GM18517 (cell line): Measurements from ENCODE around the gene RTKN2.
A peak's percentile ranks its signal among the peaks of the same experiment; 100 is the strongest.

ENCODE experiments used
- ATAC-seq: cut with Tn5 transposase; IDR thresholded peaks from one replicate; pipeline ENCODE4 v1.9.1; 2021; ENCODE audit warnings: mild to moderate bottlenecking, moderate library complexity; ENCODE audit not compliant: unreplicated experiment

RTKN2 gene

DNA sequence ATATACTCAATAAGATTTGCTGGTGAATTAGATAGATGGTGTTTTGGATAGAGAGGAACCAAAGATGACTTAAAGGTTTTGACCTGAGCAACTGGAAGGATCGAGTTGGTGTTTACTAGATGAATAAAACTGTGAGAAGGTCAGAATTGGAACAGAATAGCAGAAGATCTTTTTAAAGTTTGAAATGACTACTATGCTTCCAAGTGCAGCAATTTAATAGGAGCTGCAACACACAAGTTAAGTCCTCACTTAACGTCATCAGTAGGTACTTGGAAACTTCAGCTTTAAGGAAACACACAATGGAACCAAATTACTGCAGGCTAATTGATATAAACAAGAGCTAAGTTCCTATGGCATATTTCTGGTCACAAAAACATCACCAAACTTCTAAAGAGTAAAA is 86.5 kb downstream of the RTKN2 start:
- ATAC-seq, result no peak

DNA sequence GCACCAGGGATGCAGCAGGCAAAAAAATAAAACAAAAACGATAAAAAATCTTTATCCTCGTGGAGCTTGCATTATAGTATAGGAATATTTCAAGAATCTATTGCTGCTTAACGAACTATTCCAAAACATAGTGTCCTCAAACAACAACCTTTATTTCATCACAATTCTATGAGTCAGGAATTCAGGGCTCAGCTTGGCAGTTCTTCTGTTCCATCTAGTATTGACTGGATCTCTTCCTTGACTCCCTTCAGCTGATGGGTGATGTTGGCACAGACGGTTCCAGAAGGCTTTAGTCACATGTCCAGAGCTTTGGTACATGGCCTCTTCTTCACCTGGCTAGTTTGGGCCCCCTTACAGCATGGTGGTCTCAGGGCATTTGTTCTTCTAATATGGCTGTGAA is 88.0 kb downstream of the RTKN2 start:
- ATAC-seq, result no peak

DNA sequence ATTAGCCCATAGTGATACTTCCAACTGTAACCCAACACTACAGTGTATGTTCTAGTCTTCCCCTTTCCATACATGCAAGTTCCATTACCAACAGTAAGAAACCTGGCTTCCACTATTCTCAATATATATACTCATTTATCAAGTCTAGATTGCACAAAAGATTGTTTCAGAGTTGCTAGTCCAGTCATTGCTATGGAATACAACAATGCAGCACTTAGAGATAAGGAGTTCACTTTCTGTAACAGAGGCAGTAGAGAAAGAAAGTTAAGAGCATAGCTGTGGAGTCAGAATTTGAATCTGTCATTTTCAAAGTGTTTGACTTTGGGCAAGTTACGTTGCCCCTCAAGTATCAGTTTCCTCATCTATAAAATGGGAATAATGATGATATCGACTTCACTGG is 90.1 kb downstream of the RTKN2 start:
- ATAC-seq, result no peak

DNA sequence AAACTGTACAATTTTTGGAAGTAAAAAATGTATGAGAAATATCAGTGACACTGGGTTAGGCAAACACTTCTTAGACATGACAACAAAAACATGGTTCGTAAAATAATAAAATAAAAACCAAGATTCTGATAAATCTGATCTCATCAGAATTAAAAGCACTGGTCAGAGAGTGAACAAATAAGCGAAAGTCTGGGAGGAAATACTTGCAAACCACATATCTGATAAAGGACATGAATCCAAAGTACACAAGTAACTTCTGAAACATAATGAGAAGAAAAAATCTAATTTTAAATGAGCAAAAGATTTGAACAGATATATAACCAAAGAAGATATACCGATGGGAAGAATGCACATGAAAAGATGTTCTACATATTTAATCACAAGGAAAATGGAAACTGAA is 91.5 kb downstream of the RTKN2 start:
- ATAC-seq, result no peak

- no peak for ATAC-seq
Observed at GRCh38 chr10:62175251-62175650, 93.4 kb downstream of the RTKN2 start.

GRCh38 chr10:62172465-62172864 is 96.2 kb downstream of the RTKN2 start:
- no peak for ATAC-seq

DNA sequence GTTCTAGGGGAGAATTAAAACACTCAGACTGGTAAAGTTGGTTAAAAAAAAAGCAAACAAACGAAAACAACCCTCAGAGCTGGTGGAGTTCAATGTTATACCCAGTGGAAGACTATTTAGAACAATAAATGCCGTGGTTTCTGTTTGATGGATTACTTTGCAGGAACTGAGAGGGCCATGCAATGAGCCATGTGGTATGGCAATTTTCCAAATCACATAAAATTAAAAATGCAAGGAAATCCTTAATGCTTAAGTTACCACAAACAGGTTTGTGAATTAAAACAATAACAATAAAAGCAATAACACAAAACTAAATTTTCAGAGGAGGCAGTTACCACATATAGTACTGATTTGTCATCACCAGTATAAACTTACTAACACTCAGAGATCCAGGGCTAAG is 96.9 kb downstream of the RTKN2 start:
- ATAC-seq, result no peak

GRCh38 chr10:62170732-62171131 is 97.9 kb downstream of the RTKN2 start:
- ATAC-seq, result no peak

- peak; percentile 99 for ATAC-seq
Observed at GRCh38 chr10:62166331-62167131, 102.1 kb downstream of the RTKN2 start.

GRCh38 chr10:62165803-62166202 is 102.8 kb downstream of the RTKN2 start:
- ATAC-seq, result no peak

- ATAC-seq, result no peak
Observed at GRCh38 chr10:62163024-62163423, 105.6 kb downstream of the RTKN2 start.

DNA sequence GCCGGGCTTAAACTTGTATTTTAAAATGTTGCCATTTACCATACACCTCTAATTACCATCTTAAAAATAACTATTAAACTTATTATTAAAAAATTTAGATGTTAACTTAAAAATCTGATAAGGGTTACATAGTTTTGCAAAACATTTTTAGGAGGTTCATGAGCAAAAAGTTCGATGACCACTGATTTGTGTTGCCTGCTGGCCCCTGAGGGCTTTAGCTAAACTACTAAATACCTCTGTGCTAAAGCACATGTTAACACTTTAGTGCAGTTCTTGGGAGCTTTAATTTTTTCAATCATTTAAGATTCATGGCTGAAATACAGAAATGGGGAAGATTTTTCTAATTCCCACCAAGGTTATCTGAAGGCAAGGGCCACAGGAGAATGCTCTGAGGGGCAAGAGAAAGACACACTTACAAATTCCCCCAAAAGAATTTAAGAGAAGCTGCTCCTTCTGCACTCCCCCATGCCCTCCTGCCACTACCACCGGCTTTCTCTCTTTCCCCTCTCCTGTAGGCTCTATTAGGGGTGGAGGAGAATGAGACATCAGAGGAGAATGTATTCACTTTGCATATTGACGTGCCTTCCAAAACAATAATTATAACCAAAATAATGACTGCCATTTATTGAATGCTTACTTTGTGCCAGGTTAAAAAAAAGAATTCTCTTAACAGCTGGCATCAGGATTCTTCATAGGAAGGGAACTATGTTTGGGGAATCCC is 106.2 kb downstream of the RTKN2 start:
- ATAC-seq, result no peak

DNA sequence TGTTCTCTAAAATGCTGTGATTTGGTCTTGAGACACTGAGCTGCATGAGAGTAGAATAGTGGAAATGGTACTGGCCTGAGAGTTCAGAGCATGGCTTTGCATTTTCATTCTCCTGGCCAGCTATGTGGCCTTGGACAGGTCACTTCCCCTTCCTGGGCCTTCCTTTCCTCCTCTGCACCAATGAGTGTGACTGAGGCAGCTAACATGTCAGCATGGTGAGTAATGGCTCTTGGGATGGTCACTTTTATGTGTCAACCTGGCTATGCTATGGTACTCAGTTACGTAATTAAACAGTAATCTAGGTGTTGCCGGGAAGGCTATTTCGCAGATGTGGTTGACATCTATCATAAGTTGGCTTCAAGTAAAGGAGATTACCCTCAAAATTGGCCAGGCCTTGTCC is 109.3 kb downstream of the RTKN2 start:
- no peak for ATAC-seq

- no peak for ATAC-seq
Observed at GRCh38 chr10:62157601-62158000, 111.0 kb downstream of the RTKN2 start.

- no peak for ATAC-seq
Observed at GRCh38 chr10:62155054-62155680, 113.5 kb downstream of the RTKN2 start.

DNA sequence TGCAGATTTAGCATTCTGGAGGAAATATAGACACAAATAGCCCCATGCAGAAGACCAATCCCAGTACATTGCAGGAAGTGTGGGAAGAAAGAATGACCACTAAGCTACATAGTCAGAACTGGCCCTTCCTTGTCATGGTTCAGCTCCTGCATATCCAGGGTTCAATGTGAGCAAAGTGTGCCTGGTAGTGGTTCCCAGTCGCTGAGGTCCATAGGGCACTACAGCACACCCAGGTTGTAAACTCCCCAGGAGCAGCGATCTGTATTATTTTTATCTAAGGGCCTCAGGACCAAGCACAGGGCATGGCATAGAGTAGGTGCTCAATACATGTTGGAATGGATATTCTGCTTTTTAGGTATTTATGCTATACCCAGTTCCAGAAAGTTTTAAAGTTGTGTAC is 114.4 kb downstream of the RTKN2 start:
- no peak for ATAC-seq

DNA sequence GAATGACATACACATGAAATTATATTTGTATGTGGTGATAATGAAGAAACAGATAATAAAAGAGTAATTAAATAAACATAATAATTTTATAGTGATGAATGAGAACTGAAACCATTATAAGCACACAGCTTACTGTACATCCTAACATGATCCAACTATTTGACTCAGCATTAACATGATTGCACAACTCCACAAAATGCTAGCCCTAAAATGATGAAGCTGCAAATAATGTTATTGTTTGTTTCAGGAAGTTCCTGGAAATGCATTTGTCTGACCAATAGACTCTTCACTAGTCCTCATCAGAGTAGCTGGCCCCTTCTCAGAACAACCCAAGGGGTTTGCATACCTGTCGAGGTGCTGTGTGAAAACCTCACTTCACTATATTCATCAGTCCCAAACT is 115.5 kb downstream of the RTKN2 start:
- ATAC-seq, result no peak

- ATAC-seq, result no peak
Observed at GRCh38 chr10:62149621-62150020, 119.0 kb downstream of the RTKN2 start.

DNA sequence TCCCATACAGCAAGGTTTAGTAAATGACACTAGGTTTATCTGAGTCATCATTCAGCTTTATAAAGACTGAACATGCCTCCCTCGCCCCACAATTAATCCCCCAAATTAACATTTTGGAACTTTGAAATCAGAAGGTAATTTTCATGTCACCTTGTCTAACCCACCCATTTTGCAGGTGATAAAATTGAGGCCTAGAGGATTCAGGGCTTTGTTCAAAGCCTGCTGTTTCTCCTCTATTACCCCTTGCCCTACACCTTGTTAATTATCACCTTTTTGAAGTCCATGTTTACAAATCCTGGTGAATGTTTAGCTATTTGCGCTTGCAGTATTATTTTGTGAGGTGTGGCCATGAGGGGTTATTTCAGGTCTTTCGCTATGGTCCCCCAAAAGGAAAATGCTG is 120.5 kb downstream of the RTKN2 start:
- ATAC-seq, result no peak

- no peak for ATAC-seq
Observed at GRCh38 chr10:62147425-62147824, 121.2 kb downstream of the RTKN2 start.

DNA sequence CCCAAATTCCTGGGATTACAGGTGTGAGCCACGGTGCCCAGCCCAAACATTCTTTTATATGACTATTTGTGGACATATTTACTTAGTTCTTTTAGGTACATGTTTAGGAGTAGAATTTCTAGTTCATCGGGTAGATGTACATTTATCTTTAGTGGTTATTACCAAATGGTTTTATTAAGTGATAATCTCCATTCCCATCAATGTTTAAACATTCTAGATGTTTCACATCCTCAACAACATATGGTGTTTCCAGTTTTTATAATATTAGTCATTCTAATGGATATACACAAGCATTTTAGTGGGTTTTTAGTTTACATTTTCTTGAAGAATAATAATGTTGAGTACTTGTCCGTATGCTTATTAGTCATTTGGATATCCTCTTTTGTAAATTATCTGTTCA is 131.7 kb downstream of the RTKN2 start:
- no peak for ATAC-seq

DNA sequence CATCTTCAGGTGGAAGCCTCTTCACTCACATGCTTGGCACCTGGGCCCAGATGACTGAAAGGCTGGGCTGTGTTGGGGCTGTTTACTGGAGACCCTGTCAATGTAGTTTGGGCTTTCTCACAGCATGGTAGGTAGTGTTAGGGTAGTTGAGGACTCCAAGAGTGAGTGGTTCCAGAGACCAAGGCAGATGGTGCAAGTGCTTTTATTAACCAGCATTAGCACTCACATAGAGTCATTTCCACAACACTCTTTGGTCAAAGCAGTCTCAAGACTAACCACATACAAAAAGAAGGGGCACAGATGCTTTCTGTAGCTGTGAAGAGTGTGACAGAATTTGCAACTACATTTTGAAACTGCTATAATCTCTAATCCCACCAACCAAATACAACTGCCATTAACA is 135.0 kb downstream of the RTKN2 start:
- ATAC-seq, result no peak
